Right kidney (tissue), 1 donor: ENCODE results near the gene GTF3C5.
"Not testable (repeated sequence)": the region's sequence is repeated elsewhere in the genome, so short reads cannot be mapped to it uniquely, and the experiment has no call there.

ENCODE experiments used
- DNase-seq: peaks from one replicate; pipeline ENCODE4 v3.0.0-alpha.2; 2016

Gene GTF3C5

GRCh38 chr9:133054194-133054890 lies 23.5 kb downstream of the GTF3C5 start:
- no peak for DNase-seq

GRCh38 chr9:133054966-133055365 lies 24.2 kb downstream of the GTF3C5 start:
- DNase-seq = no peak

GRCh38 chr9:133055788-133056420 lies 25.1 kb downstream of the GTF3C5 start:
- DNase-seq = no peak

- DNase-seq = no peak
Measured at GRCh38 chr9:133056533-133056932, 25.7 kb downstream of the GTF3C5 start.

- no peak for DNase-seq
Measured at GRCh38 chr9:133057006-133057405, 26.2 kb downstream of the GTF3C5 start.

GRCh38 chr9:133057553-133057952 lies 26.8 kb downstream of the GTF3C5 start:
- DNase-seq = no peak

GRCh38 chr9:133058071-133058470 lies 27.3 kb downstream of the GTF3C5 start:
- DNase-seq = no peak

GRCh38 chr9:133058550-133059320 lies 27.9 kb downstream of the GTF3C5 start:
- no peak for DNase-seq

- no peak for DNase-seq
Measured at GRCh38 chr9:133059623-133060022, 28.8 kb downstream of the GTF3C5 start.

- DNase-seq = no peak
Measured at GRCh38 chr9:133060417-133060841, 29.6 kb downstream of the GTF3C5 start.

GRCh38 chr9:133061019-133061763 lies 30.4 kb downstream of the GTF3C5 start:
- peak; percentile 28 for DNase-seq

- DNase-seq = not testable (repeated sequence)
Measured at GRCh38 chr9:133061764-133062145, 31.0 kb downstream of the GTF3C5 start, which contains the start of gene CEL. CEL (plus strand) TSS chr9:133061981; CDS start chr9:133062003, 22 bp downstream.

- not testable (repeated sequence) for DNase-seq
Measured at GRCh38 chr9:133062569-133062968, 31.8 kb downstream of the GTF3C5 start.

- DNase-seq = no peak
Measured at GRCh38 chr9:133063159-133063499, 32.3 kb downstream of the GTF3C5 start.

- DNase-seq = no peak
Measured at GRCh38 chr9:133063500-133064231, 32.9 kb downstream of the GTF3C5 start.

GRCh38 chr9:133064241-133065069 lies 33.7 kb downstream of the GTF3C5 start:
- no peak for DNase-seq

GRCh38 chr9:133065070-133065388 lies 34.2 kb downstream of the GTF3C5 start:
- DNase-seq = no peak

- no peak for DNase-seq
Measured at GRCh38 chr9:133066181-133066983, 35.6 kb downstream of the GTF3C5 start.

GRCh38 chr9:133067006-133067405 lies 36.2 kb downstream of the GTF3C5 start:
- DNase-seq = no peak

GRCh38 chr9:133067813-133068212 lies 37.0 kb downstream of the GTF3C5 start:
- DNase-seq = no peak
